HL-60 (cell line): ENCODE data around the gene SMARCAL1.

ENCODE experiments used
- GABPA ChIP-seq: IDR thresholded peaks from 2 replicates; pipeline ENCODE4 v1.6.1; 2012; ENCODE audit warnings: low read depth
- POLR2AphosphoS5 ChIP-seq: IDR thresholded peaks from 2 replicates; pipeline ENCODE4 v1.6.1; 2012; ENCODE audit warnings: low read depth
- REST ChIP-seq: IDR thresholded peaks from 2 replicates; pipeline ENCODE4 v1.6.1; 2012; ENCODE audit warnings: low read depth; ENCODE audit not compliant: insufficient replicate concordance
- SPI1 ChIP-seq: IDR thresholded peaks from 2 replicates; pipeline ENCODE4 v1.6.1; 2012; ENCODE audit warnings: low read depth, mild to moderate bottlenecking, borderline replicate concordance
- TF ChIP-seq, protein P1 (sequence below): IDR thresholded peaks from one replicate; pipeline ENCODE4 v1.5.1; 2011; ENCODE audit warnings: low read length, control low read depth, inconsistent platforms; ENCODE audit not compliant: insufficient read depth

DNA sequence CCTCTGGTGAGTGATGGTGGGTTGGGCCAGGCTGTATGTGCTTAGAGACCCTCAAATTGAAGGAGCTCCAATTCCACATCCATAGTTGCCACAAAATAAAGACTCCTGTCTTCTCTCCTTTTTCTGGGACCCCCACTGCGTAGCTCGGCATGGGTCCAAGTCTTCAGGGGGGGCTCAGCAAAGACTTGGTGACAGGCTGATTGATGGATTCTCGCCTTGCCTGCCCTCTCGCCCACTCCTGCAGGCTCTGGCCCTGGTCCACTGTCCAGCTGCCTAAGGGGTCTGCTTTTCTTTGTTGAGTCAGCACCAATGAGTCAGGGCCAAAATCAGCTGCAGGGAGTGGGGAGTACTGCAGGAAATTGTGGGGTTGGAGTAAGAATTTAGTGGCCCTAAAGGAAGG is 107.8 kb downstream of the SMARCAL1 start:
- TF ChIP-seq, protein P1, sequence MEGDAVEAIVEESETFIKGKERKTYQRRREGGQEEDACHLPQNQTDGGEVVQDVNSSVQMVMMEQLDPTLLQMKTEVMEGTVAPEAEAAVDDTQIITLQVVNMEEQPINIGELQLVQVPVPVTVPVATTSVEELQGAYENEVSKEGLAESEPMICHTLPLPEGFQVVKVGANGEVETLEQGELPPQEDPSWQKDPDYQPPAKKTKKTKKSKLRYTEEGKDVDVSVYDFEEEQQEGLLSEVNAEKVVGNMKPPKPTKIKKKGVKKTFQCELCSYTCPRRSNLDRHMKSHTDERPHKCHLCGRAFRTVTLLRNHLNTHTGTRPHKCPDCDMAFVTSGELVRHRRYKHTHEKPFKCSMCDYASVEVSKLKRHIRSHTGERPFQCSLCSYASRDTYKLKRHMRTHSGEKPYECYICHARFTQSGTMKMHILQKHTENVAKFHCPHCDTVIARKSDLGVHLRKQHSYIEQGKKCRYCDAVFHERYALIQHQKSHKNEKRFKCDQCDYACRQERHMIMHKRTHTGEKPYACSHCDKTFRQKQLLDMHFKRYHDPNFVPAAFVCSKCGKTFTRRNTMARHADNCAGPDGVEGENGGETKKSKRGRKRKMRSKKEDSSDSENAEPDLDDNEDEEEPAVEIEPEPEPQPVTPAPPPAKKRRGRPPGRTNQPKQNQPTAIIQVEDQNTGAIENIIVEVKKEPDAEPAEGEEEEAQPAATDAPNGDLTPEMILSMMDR = no peak
- no peak for TF ChIP-seq SPI1
- no peak for TF ChIP-seq GABPA
- TF ChIP-seq POLR2AphosphoS5 = no peak
- TF ChIP-seq REST = no peak
